ENCODE measurements around the gene NOTCH4.

NOTCH4 gene

GRCh38 chr6:32166411-32167061 is 57.3 kb downstream of the NOTCH4 start:
- no peak for DNase-seq (ENCODE audit: low read depth, low spot score)

GRCh38 chr6:32164295-32164694 is 59.6 kb downstream of the NOTCH4 start, which contains the start of gene EGFL8:
Gene EGFL8 (plus strand): TSS chr6:32164595. CDS start chr6:32166166, 1,571 bp downstream.
- DNase-seq (ENCODE audit: low read depth, low spot score) = no peak

GRCh38 chr6:32163559-32164258 is 60.2 kb downstream of the NOTCH4 start:
- no peak for DNase-seq (ENCODE audit: low read depth, low spot score)

GRCh38 chr6:32158052-32158451 is 65.8 kb downstream of the NOTCH4 start:
- DNase-seq (ENCODE audit: low read depth, low spot score) = no peak

- no peak for DNase-seq (ENCODE audit: low read depth, low spot score)
These were observed 67.0 kb downstream of the NOTCH4 start for GRCh38 chr6:32156891-32157290.

- DNase-seq (ENCODE audit: low read depth, low spot score) = no peak
These were observed 69.2 kb downstream of the NOTCH4 start for GRCh38 chr6:32154514-32155161.

- peak; percentile 84 for DNase-seq (ENCODE audit: low read depth, low spot score)
These were observed 70.0 kb downstream of the NOTCH4 start, which contains the start of gene PPT2 for GRCh38 chr6:32153564-32154513. Gene PPT2 (plus strand): TSS chr6:32154141. CDS start chr6:32154595, 454 bp downstream.

GRCh38 chr6:32152769-32153563 is 70.9 kb downstream of the NOTCH4 start:
- no peak for DNase-seq (ENCODE audit: low read depth, low spot score)

GRCh38 chr6:32151863-32152768 is 71.8 kb downstream of the NOTCH4 start, which contains the start of gene PRRT1:
Gene PRRT1 (minus strand): TSS chr6:32151939. CDS start chr6:32151827, 112 bp downstream.
- DNase-seq (ENCODE audit: low read depth, low spot score) = no peak

- no peak for DNase-seq (ENCODE audit: low read depth, low spot score)
These were observed 72.5 kb downstream of the NOTCH4 start for GRCh38 chr6:32151181-32151862.

- DNase-seq (ENCODE audit: low read depth, low spot score) = no peak
These were observed 73.7 kb downstream of the NOTCH4 start for GRCh38 chr6:32149932-32150870.

GRCh38 chr6:32149092-32149755 is 74.6 kb downstream of the NOTCH4 start:
- DNase-seq (ENCODE audit: low read depth, low spot score) = no peak

- no peak for DNase-seq (ENCODE audit: low read depth, low spot score)
These were observed 75.4 kb downstream of the NOTCH4 start for GRCh38 chr6:32148289-32149091.

- no peak for DNase-seq (ENCODE audit: low read depth, low spot score)
These were observed 76.3 kb downstream of the NOTCH4 start for GRCh38 chr6:32147401-32148132.

GRCh38 chr6:32146687-32147086 is 77.2 kb downstream of the NOTCH4 start:
- no peak for DNase-seq (ENCODE audit: low read depth, low spot score)

- no peak for DNase-seq (ENCODE audit: low read depth, low spot score)
These were observed 77.6 kb downstream of the NOTCH4 start for GRCh38 chr6:32146287-32146686.

Measured in smooth muscle cell of the brain vasculature (primary cell).